GM08714 (cell line): ENCODE results near the gene TNFRSF14.

Source experiments
- H3K4me3 ChIP-seq: fragments of 200-500 bp; sonication (Bioruptor generic); 2 replicates; pipeline ENCODE4 v1.5.1; 2014; ENCODE audit warnings: mild to moderate bottlenecking, low read length, inconsistent platforms
- ZNF274 ChIP-seq: IDR thresholded peaks from 2 replicates; pipeline ENCODE4 v1.6.1; 2012; ENCODE audit warnings: mild to moderate bottlenecking, low read depth, low read length

Gene TNFRSF14

GRCh38 chr1:2556277-2556677 lies at the start of gene TNFRSF14:
Gene TNFRSF14 (plus strand): TSS chr1:2556371. CDS start chr1:2556665, 294 bp downstream.
- no peak for TF ChIP-seq ZNF274
- peak within 1 kb of the TSS; percentile 66; the same call in 1 of the 2 replicates for H3K4me3 ChIP-seq

GRCh38 chr1:2506901-2507565 lies 49.1 kb upstream of the TNFRSF14 start:
- TF ChIP-seq ZNF274: no peak
- H3K4me3 ChIP-seq: no peak overlapping the region

DNA sequence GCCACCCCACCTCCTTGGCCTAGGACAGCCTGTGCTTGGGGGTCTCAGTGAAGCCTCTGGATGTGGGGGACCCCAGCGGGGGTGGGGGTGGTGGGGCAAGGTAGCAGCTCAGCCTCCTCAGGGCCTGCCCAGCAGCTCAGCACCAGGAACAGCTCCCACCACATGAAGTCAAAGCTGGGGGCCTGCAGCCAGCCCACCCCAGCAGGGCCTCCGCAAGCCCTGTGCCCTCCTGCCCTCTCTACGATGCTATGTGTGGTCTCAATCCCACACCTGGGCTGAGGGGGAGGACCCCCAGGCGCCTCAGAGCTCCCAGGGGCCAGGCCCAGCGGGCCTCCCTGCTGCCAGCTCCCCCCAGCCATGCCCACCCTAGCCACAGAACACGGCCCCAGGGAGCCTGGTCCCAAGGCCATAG lies 48.4 kb upstream of the TNFRSF14 start:
- TF ChIP-seq ZNF274: no peak
- no peak overlapping the region for H3K4me3 ChIP-seq

- no peak for TF ChIP-seq ZNF274
- no peak overlapping the region for H3K4me3 ChIP-seq
Measured at GRCh38 chr1:2508180-2508579, 48.0 kb upstream of the TNFRSF14 start.

GRCh38 chr1:2508751-2509150 lies 47.4 kb upstream of the TNFRSF14 start:
- no peak for TF ChIP-seq ZNF274
- H3K4me3 ChIP-seq: no peak overlapping the region

- no peak for TF ChIP-seq ZNF274
- H3K4me3 ChIP-seq: no peak overlapping the region
Measured at GRCh38 chr1:2509589-2509988, 46.6 kb upstream of the TNFRSF14 start.

GRCh38 chr1:2510366-2511155 lies 45.6 kb upstream of the TNFRSF14 start:
- TF ChIP-seq ZNF274: no peak
- no peak overlapping the region for H3K4me3 ChIP-seq

GRCh38 chr1:2512862-2513421 lies 43.2 kb upstream of the TNFRSF14 start:
- H3K4me3 ChIP-seq: no peak overlapping the region
- TF ChIP-seq ZNF274: no peak

DNA sequence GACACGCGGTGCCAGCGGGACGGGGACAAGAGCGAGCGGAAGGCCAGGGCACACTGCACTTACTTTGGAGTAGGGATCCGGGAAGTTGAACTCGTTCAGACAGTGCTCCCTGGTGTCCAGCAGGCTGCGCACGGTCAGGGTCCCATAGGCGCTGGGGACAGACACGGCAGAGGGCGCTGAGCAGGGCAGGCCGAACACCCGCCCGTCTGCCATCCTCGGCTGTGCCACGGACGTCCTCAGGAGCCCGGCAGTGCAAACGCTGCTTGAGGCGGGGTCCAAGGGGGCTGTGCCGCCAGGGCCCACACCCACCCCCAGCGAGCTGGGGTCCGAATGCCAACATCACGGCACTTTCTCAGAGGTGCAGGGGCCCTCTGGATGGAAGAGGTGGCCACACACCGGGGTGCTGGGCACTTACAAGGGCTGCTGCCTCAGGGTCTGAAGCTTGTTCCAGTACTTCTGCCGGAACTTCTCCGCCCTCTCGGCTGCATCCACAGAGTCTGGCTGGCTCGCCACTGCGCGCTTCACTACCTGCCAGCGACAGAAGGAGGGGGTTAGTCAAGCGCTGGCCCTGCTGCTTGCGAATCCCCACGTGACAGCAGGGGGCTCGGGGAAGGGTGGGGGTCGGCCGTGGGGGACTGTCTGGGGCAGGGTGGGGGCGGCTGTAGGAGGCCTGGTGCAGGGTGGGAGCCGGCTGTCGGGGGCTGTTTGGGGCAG lies 42.1 kb upstream of the TNFRSF14 start:
- no peak overlapping the region for H3K4me3 ChIP-seq
- no peak for TF ChIP-seq ZNF274

- TF ChIP-seq ZNF274: no peak
- H3K4me3 ChIP-seq: no peak overlapping the region
Measured at GRCh38 chr1:2514863-2515762, 41.1 kb upstream of the TNFRSF14 start.

- no peak overlapping the region for H3K4me3 ChIP-seq
- no peak for TF ChIP-seq ZNF274
Measured at GRCh38 chr1:2515763-2516080, 40.4 kb upstream of the TNFRSF14 start.

- no peak overlapping the region for H3K4me3 ChIP-seq
- no peak for TF ChIP-seq ZNF274
Measured at GRCh38 chr1:2516124-2516523, 40.0 kb upstream of the TNFRSF14 start.

- H3K4me3 ChIP-seq: no peak overlapping the region
- TF ChIP-seq ZNF274: no peak
Measured at GRCh38 chr1:2516946-2517345, 39.2 kb upstream of the TNFRSF14 start.

- no peak for TF ChIP-seq ZNF274
Measured at GRCh38 chr1:2517966-2518365, 38.2 kb upstream of the TNFRSF14 start.

DNA sequence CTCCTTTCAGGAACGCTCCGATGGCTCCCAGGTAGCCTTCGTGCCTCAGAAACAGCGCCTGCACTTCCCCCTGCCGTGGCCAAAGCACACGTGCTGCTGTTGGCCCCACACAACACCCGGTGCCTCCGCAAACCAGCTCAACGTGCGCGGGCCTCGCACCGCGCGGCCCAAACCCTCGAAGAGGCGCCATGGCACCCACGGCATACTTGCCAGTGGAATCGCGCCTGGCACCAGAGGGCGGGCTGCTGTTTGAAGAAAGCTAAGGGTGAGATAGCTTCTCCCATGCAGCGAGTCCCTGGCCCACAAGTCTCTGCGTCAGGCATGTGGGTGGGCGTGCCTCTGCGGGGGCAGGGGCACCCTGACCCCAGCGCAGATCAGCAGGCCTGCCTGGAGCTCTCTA lies 37.6 kb upstream of the TNFRSF14 start:
- no peak for TF ChIP-seq ZNF274
- H3K4me3 ChIP-seq: no peak overlapping the region

More at GRCh38 chr1:2517966-2518365, 38.2 kb upstream of the TNFRSF14 start:
- no peak overlapping the region for H3K4me3 ChIP-seq
